WTC11 (cell line): ENCODE results near the gene TRMT2A.

Experiments
- CREB1 ChIP-seq: sonication (generic); formaldehyde crosslinking; IDR thresholded peaks from 2 replicates; pipeline ENCODE4 v1.8.0; 2023; ENCODE audit warnings: mild to moderate bottlenecking, missing genetic modification reagents
- ELF4 ChIP-seq: sonication (generic); formaldehyde crosslinking; IDR thresholded peaks from 2 replicates; pipeline ENCODE4 v1.8.1; 2022; ENCODE audit warnings: low read depth, mild to moderate bottlenecking, moderate library complexity, missing genetic modification reagents
- FOXP1 ChIP-seq: sonication (generic); formaldehyde crosslinking; IDR thresholded peaks from 2 replicates; pipeline ENCODE4 v1.8.0; 2022; ENCODE audit warnings: missing genetic modification reagents, mild to moderate bottlenecking, moderate library complexity, borderline replicate concordance
- MYBL2 ChIP-seq: sonication (generic); formaldehyde crosslinking; IDR thresholded peaks from 2 replicates; pipeline ENCODE4 v1.8.1; 2023; ENCODE audit warnings: mild to moderate bottlenecking, moderate library complexity, missing genetic modification reagents
- SMAD4 ChIP-seq: sonication (generic); formaldehyde crosslinking; IDR thresholded peaks from 2 replicates; pipeline ENCODE4 v1.8.0; 2022; ENCODE audit warnings: mild to moderate bottlenecking, missing genetic modification reagents
- TP53 ChIP-seq: sonication (generic); formaldehyde crosslinking; IDR thresholded peaks from 2 replicates; pipeline ENCODE4 v1.8.1; 2023; ENCODE audit warnings: mild to moderate bottlenecking, missing genetic modification reagents
- TF ChIP-seq, protein P1 (sequence below): fragments of 200-600 bp; IDR thresholded peaks from 2 replicates; pipeline ENCODE4 v1.8.0; 2022; ENCODE audit warnings: antibody characterized with exemption
- TF ChIP-seq, protein P2 (sequence below): sonication (generic); formaldehyde crosslinking; IDR thresholded peaks from 2 replicates; pipeline ENCODE4 v1.8.0; 2022; ENCODE audit warnings: mild to moderate bottlenecking, missing genetic modification reagents

GRCh38 chr22:20101638-20102037 is 15.4 kb downstream of the TRMT2A start:
- TF ChIP-seq SMAD4 (CRISPR knock-in tag): no peak
- TF ChIP-seq FOXP1 (CRISPR knock-in tag): no peak
- TF ChIP-seq, protein P1, sequence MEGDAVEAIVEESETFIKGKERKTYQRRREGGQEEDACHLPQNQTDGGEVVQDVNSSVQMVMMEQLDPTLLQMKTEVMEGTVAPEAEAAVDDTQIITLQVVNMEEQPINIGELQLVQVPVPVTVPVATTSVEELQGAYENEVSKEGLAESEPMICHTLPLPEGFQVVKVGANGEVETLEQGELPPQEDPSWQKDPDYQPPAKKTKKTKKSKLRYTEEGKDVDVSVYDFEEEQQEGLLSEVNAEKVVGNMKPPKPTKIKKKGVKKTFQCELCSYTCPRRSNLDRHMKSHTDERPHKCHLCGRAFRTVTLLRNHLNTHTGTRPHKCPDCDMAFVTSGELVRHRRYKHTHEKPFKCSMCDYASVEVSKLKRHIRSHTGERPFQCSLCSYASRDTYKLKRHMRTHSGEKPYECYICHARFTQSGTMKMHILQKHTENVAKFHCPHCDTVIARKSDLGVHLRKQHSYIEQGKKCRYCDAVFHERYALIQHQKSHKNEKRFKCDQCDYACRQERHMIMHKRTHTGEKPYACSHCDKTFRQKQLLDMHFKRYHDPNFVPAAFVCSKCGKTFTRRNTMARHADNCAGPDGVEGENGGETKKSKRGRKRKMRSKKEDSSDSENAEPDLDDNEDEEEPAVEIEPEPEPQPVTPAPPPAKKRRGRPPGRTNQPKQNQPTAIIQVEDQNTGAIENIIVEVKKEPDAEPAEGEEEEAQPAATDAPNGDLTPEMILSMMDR: no peak
- no peak for TF ChIP-seq ELF4 (CRISPR knock-in tag)
- no peak for TF ChIP-seq CREB1
- TF ChIP-seq, protein P2, sequence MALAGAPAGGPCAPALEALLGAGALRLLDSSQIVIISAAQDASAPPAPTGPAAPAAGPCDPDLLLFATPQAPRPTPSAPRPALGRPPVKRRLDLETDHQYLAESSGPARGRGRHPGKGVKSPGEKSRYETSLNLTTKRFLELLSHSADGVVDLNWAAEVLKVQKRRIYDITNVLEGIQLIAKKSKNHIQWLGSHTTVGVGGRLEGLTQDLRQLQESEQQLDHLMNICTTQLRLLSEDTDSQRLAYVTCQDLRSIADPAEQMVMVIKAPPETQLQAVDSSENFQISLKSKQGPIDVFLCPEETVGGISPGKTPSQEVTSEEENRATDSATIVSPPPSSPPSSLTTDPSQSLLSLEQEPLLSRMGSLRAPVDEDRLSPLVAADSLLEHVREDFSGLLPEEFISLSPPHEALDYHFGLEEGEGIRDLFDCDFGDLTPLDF (CRISPR knock-in tag): no peak
- no peak for TF ChIP-seq MYBL2
- TF ChIP-seq TP53 (CRISPR knock-in tag): no peak
